HG03565 (cell line): ENCODE data around the gene CD34.
"Not testable (repeated sequence)": the region's sequence is repeated elsewhere in the genome, so short reads cannot be mapped to it uniquely, and the experiment has no call there.

Source experiments
- ATAC-seq: cut with Tn5 transposase; IDR thresholded peaks from one replicate; pipeline ENCODE4 v1.9.1; 2021; ENCODE audit warnings: mild to moderate bottlenecking, moderate library complexity; ENCODE audit not compliant: unreplicated experiment

CD34 gene

GRCh38 chr1:207933205-207933800 lies 22.4 kb upstream of the CD34 start:
- ATAC-seq = no peak

GRCh38 chr1:207926984-207927383 lies 16.1 kb upstream of the CD34 start:
- ATAC-seq = no peak

- ATAC-seq = not testable (repeated sequence)
These were observed 15.0 kb upstream of the CD34 start for GRCh38 chr1:207925969-207926368.

GRCh38 chr1:207925210-207925609 lies 14.3 kb upstream of the CD34 start:
- ATAC-seq = no peak

- ATAC-seq = no peak
These were observed 12.6 kb upstream of the CD34 start for GRCh38 chr1:207923561-207923960.

GRCh38 chr1:207923121-207923520 lies 12.2 kb upstream of the CD34 start:
- no peak for ATAC-seq

- no peak for ATAC-seq
These were observed 11.6 kb upstream of the CD34 start for GRCh38 chr1:207922554-207922953.

- ATAC-seq = no peak
These were observed 10.4 kb upstream of the CD34 start for GRCh38 chr1:207921321-207921720.

GRCh38 chr1:207920444-207921021 lies 9.6 kb upstream of the CD34 start:
- no peak for ATAC-seq

- ATAC-seq = no peak
These were observed 8.7 kb upstream of the CD34 start for GRCh38 chr1:207919523-207920170.

- ATAC-seq = no peak
These were observed 7.7 kb upstream of the CD34 start for GRCh38 chr1:207918581-207918980.

- no peak for ATAC-seq
These were observed 7.1 kb upstream of the CD34 start for GRCh38 chr1:207918011-207918410.

- ATAC-seq = no peak
These were observed 6.2 kb upstream of the CD34 start for GRCh38 chr1:207917080-207917479.

- ATAC-seq = no peak
These were observed 3.0 kb upstream of the CD34 start for GRCh38 chr1:207913951-207914350.

- ATAC-seq = no peak
These were observed 1.2 kb upstream of the CD34 start for GRCh38 chr1:207911856-207912760.

GRCh38 chr1:207909687-207910086 lies 1.2 kb downstream of the CD34 start:
- ATAC-seq = no peak

GRCh38 chr1:207908107-207908734 lies 2.7 kb downstream of the CD34 start:
- ATAC-seq = no peak

GRCh38 chr1:207904391-207904790 lies 6.5 kb downstream of the CD34 start:
- no peak for ATAC-seq

- ATAC-seq = no peak
These were observed 7.2 kb downstream of the CD34 start for GRCh38 chr1:207903767-207904166.

GRCh38 chr1:207903053-207903452 lies 7.9 kb downstream of the CD34 start:
- no peak for ATAC-seq

- ATAC-seq = no peak
These were observed 8.4 kb downstream of the CD34 start for GRCh38 chr1:207902566-207902965.
